Stimulated activated CD4-positive, alpha-beta T cell treated with anti-CD3 and anti-CD28 coated beads, Interleukin-15, amount 100 ng/mL, for 48 hours (primary cell): ENCODE data around the gene PADI3.

Experiments used
- DNase-seq, 2 donors: peaks; one replicate each; pipeline ENCODE4 v3.0.0-alpha.2; 2020; ENCODE audit warnings: low read depth in 2 of 2

PADI3 gene

GRCh38 chr1:17215545-17215890 lies 33.4 kb upstream of the PADI3 start:
- no peak for DNase-seq

- DNase-seq, result no peak
Measured at GRCh38 chr1:17216078-17216477, 32.8 kb upstream of the PADI3 start.

- DNase-seq, result no peak
Measured at GRCh38 chr1:17217607-17218006, 31.3 kb upstream of the PADI3 start.

GRCh38 chr1:17218939-17219338 lies 30.0 kb upstream of the PADI3 start:
- no peak for DNase-seq

GRCh38 chr1:17220287-17220686 lies 28.6 kb upstream of the PADI3 start:
- no peak for DNase-seq

- DNase-seq, result no peak
Measured at GRCh38 chr1:17222557-17222956, 26.3 kb upstream of the PADI3 start.

- DNase-seq, result no peak
Measured at GRCh38 chr1:17224434-17224833, 24.5 kb upstream of the PADI3 start.

- no peak for DNase-seq
Measured at GRCh38 chr1:17225140-17225539, 23.8 kb upstream of the PADI3 start.

GRCh38 chr1:17227358-17227915 lies 21.5 kb upstream of the PADI3 start:
- no peak for DNase-seq

- DNase-seq, result no peak
Measured at GRCh38 chr1:17228619-17229018, 20.3 kb upstream of the PADI3 start.

GRCh38 chr1:17229379-17229778 lies 19.5 kb upstream of the PADI3 start:
- DNase-seq, result no peak

GRCh38 chr1:17230106-17230505 lies 18.8 kb upstream of the PADI3 start:
- DNase-seq, result no peak

- DNase-seq, result no peak
Measured at GRCh38 chr1:17230671-17231310, 18.1 kb upstream of the PADI3 start.

- DNase-seq, result no peak
Measured at GRCh38 chr1:17232759-17233661, 15.9 kb upstream of the PADI3 start.

- no peak for DNase-seq
Measured at GRCh38 chr1:17233675-17234320, 15.1 kb upstream of the PADI3 start.

- DNase-seq, result no peak
Measured at GRCh38 chr1:17234405-17234804, 14.5 kb upstream of the PADI3 start.

- no peak for DNase-seq
Measured at GRCh38 chr1:17235135-17235885, 13.6 kb upstream of the PADI3 start.

GRCh38 chr1:17236779-17237560 lies 11.9 kb upstream of the PADI3 start:
- DNase-seq, result peak; percentile 71 to 85

- no peak for DNase-seq
Measured at GRCh38 chr1:17237561-17237903, 11.4 kb upstream of the PADI3 start.

GRCh38 chr1:17239420-17239819 lies 9.5 kb upstream of the PADI3 start:
- peak in 1 of 2 donors; percentile 4 for DNase-seq
